AG04450 (cell line): ENCODE results near the gene LAMP1. TPM values are rescaled to one million over a fixed set of nuclear protein-coding genes. Genes with fewer than 3 reads are reported as not detected.
"Not testable (repeated sequence)": the region's sequence is repeated elsewhere in the genome, so short reads cannot be mapped to it uniquely, and the experiment has no call there.

Experiments used
- CTCF ChIA-PET: fragments of 300-600, 350-600 bp; formaldehyde crosslinking; extraction: SDS; loops from one replicate; lab custom pipeline; 2022; ENCODE audit warnings: antibody characterized with exemption, inconsistent platforms; lab: Charles Lee
- POLR2A ChIA-PET: fragments of 350-600 bp; formaldehyde crosslinking; extraction: SDS; loops from one replicate; lab custom pipeline; 2021; ENCODE audit warnings: antibody characterized with exemption, inconsistent platforms; lab: Yijun Ruan, JAX
- DNase-seq: peaks from one replicate; pipeline ENCODE4 v3.0.0-alpha.2; 2011; ENCODE audit warnings: low read depth, low spot score
- H3K27ac ChIP-seq: one replicate; pipeline ENCODE4 v1.5.1; 2012; ENCODE audit warnings: low read depth, low read length, control low read depth
- H3K27me3 ChIP-seq: one replicate; pipeline ENCODE4 v1.6.0; 2012; ENCODE audit warnings: low read length; ENCODE audit not compliant: control insufficient read depth, insufficient read depth
- H3K4me3 ChIP-seq: 2 replicates; pipeline ENCODE4 v1.5.1; 2011; ENCODE audit warnings: mild to moderate bottlenecking, low read depth, low read length, control low read depth
- H3K9me3 ChIP-seq: 2 replicates; pipeline ENCODE4 v1.5.1; 2012; ENCODE audit warnings: low read length; ENCODE audit not compliant: control insufficient read depth, insufficient read depth
- polyA plus RNA-seq: library from polyadenylated mRNA; depleted of rRNA; stranded (reverse); fragments of >200 nt; gene quantifications from 2 replicates; pipeline ENCODE4 v1.2.3, GENCODE V29; 2011
- TF ChIP-seq, protein P1 (sequence below): IDR thresholded peaks from 2 replicates; pipeline ENCODE4 v1.5.1; 2011; ENCODE audit warnings: low read depth, low read length, control low read depth, inconsistent platforms

Gene LAMP1
- polyA plus RNA-seq, 1 experiment: 247 TPM

DNA sequence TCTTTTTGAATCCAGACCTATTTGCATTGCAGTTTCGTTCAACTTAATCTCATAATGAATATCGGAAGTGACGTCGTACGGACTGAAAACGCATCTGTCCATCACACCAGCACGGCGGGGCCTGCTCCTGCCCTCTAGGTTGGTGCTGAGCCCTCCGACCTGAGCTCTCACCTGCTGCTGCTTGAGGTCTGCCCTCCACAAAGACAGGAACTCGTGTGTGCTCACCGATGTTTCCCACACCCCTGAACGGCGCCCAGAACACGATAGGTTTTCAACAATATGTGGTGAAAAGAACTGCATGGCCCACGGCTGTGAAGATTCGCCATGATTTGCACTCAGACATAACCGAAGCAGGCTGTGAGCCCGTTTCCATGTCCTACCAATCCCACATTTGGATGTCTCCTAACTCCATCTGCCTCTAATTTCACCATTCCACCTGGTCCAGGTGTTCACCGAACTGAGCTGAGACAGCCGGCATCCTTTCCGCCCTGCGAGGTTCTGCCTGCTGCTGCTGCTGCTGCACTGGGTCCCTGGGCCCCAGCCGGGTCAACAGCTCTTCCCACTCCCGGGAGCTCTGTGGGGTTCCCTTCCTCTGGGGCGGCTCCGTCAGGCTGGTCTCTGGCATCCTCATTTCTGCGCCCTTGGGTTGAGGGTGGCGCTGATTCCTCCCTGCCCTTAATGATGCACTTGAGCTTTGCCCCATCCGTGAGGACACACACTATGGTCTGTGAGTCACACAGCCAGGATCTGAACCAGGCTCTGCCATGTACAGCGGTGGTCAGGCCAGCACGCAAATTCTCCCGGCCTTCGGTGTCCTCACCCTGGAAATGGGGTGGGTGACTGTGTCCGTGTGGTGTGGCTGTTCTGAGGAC is 46.0 kb downstream of the LAMP1 start:
- TF ChIP-seq, protein P1, sequence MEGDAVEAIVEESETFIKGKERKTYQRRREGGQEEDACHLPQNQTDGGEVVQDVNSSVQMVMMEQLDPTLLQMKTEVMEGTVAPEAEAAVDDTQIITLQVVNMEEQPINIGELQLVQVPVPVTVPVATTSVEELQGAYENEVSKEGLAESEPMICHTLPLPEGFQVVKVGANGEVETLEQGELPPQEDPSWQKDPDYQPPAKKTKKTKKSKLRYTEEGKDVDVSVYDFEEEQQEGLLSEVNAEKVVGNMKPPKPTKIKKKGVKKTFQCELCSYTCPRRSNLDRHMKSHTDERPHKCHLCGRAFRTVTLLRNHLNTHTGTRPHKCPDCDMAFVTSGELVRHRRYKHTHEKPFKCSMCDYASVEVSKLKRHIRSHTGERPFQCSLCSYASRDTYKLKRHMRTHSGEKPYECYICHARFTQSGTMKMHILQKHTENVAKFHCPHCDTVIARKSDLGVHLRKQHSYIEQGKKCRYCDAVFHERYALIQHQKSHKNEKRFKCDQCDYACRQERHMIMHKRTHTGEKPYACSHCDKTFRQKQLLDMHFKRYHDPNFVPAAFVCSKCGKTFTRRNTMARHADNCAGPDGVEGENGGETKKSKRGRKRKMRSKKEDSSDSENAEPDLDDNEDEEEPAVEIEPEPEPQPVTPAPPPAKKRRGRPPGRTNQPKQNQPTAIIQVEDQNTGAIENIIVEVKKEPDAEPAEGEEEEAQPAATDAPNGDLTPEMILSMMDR: no peak
- Histone ChIP-seq H3K27me3 (no peaks in the 10 kb centered on the region), H3K27ac (no peak overlapping the region), H3K4me3 (no peak overlapping the region), H3K9me3 (peaks cover 28% of the 10 kb centered on the region)
- no peak for DNase-seq
- ChIA-PET CTCF (no interaction called here), POLR2A (no interaction called here)

DNA sequence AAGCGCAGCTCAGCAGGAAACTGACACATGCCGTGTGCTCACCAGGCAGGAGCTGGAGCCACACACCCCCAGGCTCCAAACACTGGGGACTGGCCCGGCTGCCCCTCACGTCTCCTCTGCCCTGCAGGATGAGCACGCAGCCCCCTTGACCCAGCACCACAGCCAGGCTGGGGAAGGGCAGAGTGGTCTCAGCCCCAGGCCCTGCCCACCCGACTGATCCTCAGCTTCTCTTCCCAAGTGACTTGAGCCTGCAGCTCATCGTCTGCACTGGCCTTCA is 46.6 kb downstream of the LAMP1 start:
- TF ChIP-seq, protein P1: no peak
- no peak for DNase-seq
- ChIA-PET POLR2A (no interaction called here), CTCF (no interaction called here)
- Histone ChIP-seq H3K27ac (no peak overlapping the region), H3K4me3 (no peak overlapping the region), H3K9me3 (peaks cover 32% of the 10 kb centered on the region), H3K27me3 (no peaks in the 10 kb centered on the region)

DNA sequence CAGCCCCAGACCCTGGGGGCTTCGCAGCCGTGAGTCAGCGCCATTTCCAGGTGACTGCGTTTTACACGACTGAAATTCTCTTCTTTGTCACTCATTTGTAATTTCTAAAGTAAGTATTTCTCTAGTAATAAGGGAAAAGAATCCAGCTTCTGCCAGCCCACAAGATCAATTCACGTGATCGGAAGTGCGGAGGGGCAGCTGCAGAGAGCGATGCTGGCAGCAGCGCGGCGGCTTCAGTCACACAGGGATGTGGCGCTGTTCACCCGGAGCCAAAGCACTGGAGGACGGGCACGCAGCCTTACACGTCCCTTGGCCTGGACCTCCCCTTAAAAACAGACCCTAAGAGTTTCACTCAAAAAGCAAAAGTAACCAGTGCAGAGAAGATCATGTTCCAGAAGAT is 48.4 kb downstream of the LAMP1 start:
- no peaks in the 10 kb centered on the region for H3K27me3 ChIP-seq
- CTCF ChIA-PET: no interaction called here
- no peak for DNase-seq
- POLR2A ChIA-PET: no interaction called here
- H3K4me3 ChIP-seq: no peak overlapping the region
- H3K9me3 ChIP-seq: peaks cover 38% of the 10 kb centered on the region
- TF ChIP-seq, protein P1: no peak
- H3K27ac ChIP-seq: no peak overlapping the region

DNA sequence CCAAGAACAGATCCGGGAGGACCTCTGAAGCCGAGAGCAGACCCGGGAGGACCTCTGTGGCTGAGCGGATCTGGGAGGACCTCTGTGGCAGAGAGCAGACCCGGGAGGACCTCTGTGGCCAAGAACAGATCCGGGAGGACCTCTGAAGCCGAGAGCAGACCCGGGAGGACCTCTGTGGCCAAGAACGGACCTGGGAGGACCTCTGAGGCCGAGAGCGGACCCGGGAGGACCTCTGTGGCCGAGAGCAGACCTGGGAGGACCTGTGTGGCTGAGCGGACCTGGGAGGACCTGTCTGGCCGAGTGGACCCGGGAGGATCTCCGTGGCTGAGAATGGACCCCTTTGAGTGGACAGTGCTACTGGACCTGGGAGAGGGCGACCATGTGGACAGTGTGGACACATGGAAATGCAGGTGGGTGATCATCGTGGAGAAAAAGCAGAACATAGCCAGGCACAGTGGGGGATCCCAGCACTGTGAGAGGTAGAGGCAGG is 50.7 kb downstream of the LAMP1 start:
- H3K9me3 ChIP-seq: peaks cover 38% of the 10 kb centered on the region
- H3K27ac ChIP-seq, DNase-seq, POLR2A ChIA-PET, CTCF ChIA-PET, H3K27me3 ChIP-seq, H3K4me3 ChIP-seq: not testable (repeated sequence)

DNA sequence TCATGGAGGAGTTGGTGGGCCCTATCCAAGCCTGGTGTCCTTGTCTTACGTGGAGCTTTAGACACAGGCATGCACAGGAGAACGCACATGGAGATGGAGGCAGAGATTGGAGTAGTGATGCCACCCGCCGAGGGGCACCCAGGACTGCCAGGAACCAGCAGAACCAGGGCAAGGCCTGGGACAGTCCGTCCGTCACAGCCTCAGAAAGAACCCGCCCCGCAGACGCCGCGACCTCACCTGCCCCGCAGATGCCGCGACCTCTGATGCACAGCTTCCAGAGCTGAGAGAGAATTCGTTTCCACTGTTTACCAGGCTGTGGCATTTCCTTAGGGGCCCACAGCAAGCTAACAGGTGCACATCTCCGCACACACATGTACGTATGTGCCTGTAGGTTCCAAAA is 51.6 kb downstream of the LAMP1 start:
- H3K9me3 ChIP-seq: peaks cover 38% of the 10 kb centered on the region
- no peak for DNase-seq
- ChIA-PET CTCF (interaction anchor here (1.4 kb wide), 1 partner anchor 46 kb away, joined by 3 read pairs; no protein-coding TSS in a partner anchor), POLR2A (no interaction called here)
- no peak overlapping the region for H3K27ac ChIP-seq
- H3K27me3 ChIP-seq: no peaks in the 10 kb centered on the region
- TF ChIP-seq, protein P1: no peak
- H3K4me3 ChIP-seq: no peak overlapping the region
